Measurements from ENCODE around the gene CCDC6. TPM values are rescaled to one million over a fixed set of nuclear protein-coding genes. Genes with fewer than 3 reads are reported as not detected.
"Not testable (repeated sequence)": the region's sequence is repeated elsewhere in the genome, so short reads cannot be mapped to it uniquely, and the experiment has no call there.

CCDC6 gene
- total RNA-seq, 1 donor from 2014 or later: 28.1 TPM

GRCh38 chr10:59934701-59935100 lies 28.3 kb upstream of the CCDC6 start:
- H3K36me3 Mint-ChIP-seq (ENCODE audit: unreplicated experiment): no peaks in the 10 kb centered on the region
- H3K27ac Mint-ChIP-seq (ENCODE audit: unreplicated experiment): no peak overlapping the region
- H3K27me3 Mint-ChIP-seq (ENCODE audit: unreplicated experiment): no peaks in the 10 kb centered on the region
- DNase-seq: no peak
- peaks cover 1% of the 10 kb centered on the region for H3K9me3 Mint-ChIP-seq (ENCODE audit: unreplicated experiment)
- TF ChIP-seq CTCF (IDR thresholded peaks at IDR 0.05; ENCODE audit: partially characterized antibody, unreplicated experiment): no peak
- H3K4me3 Mint-ChIP-seq (ENCODE audit: unreplicated experiment): no peak overlapping the region
- no peaks in the 10 kb centered on the region for H3K4me1 Mint-ChIP-seq (ENCODE audit: low read depth, unreplicated experiment)

DNA sequence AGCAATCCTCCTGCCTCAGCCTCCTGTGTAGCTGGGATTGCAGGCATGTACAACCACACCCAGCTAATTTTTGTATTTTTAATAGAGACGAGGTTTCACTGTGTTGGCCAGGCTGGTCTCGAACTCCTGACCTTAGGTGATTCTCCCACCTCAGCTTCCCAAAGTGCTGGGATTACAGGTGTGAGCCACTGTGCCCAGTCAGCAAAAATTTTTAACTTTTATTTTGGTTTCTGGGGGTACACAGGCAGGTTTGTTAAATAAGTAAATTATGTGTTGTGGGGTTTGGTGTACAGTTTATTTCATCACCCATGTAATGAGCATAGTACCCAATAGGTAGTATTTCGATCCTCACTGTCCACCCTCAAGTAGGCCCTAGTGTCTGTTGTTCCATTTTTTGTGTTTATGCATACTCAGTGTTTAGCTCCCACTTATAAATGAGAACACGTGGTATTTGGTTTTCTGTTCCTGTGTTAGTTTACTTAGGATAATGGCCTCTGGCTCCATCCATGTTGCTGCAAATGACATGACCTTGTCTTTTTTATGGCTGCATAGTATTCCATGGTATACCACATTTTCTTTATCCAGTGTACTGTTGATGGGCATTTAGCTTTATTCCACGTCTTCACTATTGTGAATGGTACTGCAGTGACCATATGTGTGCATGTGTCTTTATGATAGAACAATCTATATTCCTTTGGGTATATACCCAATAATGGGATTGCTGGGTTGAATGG lies 24.6 kb upstream of the CCDC6 start:
- H3K36me3 Mint-ChIP-seq (ENCODE audit: unreplicated experiment); H3K4me1 Mint-ChIP-seq (ENCODE audit: low read depth, unreplicated experiment); H3K4me3 Mint-ChIP-seq (ENCODE audit: unreplicated experiment); H3K9me3 Mint-ChIP-seq (ENCODE audit: unreplicated experiment); DNase-seq; H3K27ac Mint-ChIP-seq (ENCODE audit: unreplicated experiment); H3K27me3 Mint-ChIP-seq (ENCODE audit: unreplicated experiment): not testable (repeated sequence)

GRCh38 chr10:59926086-59926485 lies 19.7 kb upstream of the CCDC6 start:
- DNase-seq: no peak
- Mint-ChIP-seq H3K4me3 (ENCODE audit: unreplicated experiment) (no peak overlapping the region), H3K4me1 (ENCODE audit: low read depth, unreplicated experiment) (no peaks in the 10 kb centered on the region), H3K36me3 (ENCODE audit: unreplicated experiment) (peaks cover 16% of the 10 kb centered on the region), H3K9me3 (ENCODE audit: unreplicated experiment) (peaks cover 7% of the 10 kb centered on the region), H3K27me3 (ENCODE audit: unreplicated experiment) (no peaks in the 10 kb centered on the region), H3K27ac (ENCODE audit: unreplicated experiment) (no peak overlapping the region)
- TF ChIP-seq CTCF (IDR thresholded peaks at IDR 0.05; ENCODE audit: partially characterized antibody, unreplicated experiment): no peak

GRCh38 chr10:59922907-59923306 lies 16.6 kb upstream of the CCDC6 start:
- DNase-seq: no peak
- no peaks in the 10 kb centered on the region for H3K27me3 Mint-ChIP-seq (ENCODE audit: unreplicated experiment)
- TF ChIP-seq CTCF (IDR thresholded peaks at IDR 0.05; ENCODE audit: partially characterized antibody, unreplicated experiment): no peak
- H3K4me1 Mint-ChIP-seq (ENCODE audit: low read depth, unreplicated experiment): no peaks in the 10 kb centered on the region
- peaks cover 16% of the 10 kb centered on the region for H3K36me3 Mint-ChIP-seq (ENCODE audit: unreplicated experiment)
- peaks cover 7% of the 10 kb centered on the region for H3K9me3 Mint-ChIP-seq (ENCODE audit: unreplicated experiment)
- H3K27ac Mint-ChIP-seq (ENCODE audit: unreplicated experiment): no peak overlapping the region
- H3K4me3 Mint-ChIP-seq (ENCODE audit: unreplicated experiment): no peak overlapping the region

DNA sequence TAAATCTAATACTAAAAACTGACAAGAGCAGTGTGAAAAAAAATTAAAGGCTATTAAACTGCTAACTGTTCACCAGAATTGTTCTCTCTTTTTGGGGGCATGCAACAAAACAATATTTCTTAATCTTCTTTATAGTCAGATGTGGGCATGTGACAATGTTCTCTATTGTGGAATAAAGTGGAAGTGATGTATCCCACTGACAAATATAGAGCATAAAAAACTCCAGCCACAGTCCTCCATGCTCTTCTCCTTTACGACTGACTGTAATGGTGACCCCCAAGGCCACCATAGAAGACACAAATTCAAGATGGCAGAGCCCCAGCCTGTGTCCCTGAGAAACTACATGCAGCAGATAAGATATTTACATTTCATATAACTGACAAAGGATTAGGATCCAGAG lies 11.6 kb upstream of the CCDC6 start:
- TF ChIP-seq CTCF (IDR thresholded peaks at IDR 0.05; ENCODE audit: partially characterized antibody, unreplicated experiment): no peak
- H3K36me3 Mint-ChIP-seq (ENCODE audit: unreplicated experiment): peaks cover 15% of the 10 kb centered on the region
- peaks cover 4% of the 10 kb centered on the region for H3K9me3 Mint-ChIP-seq (ENCODE audit: unreplicated experiment)
- H3K4me1 Mint-ChIP-seq (ENCODE audit: low read depth, unreplicated experiment): no peaks in the 10 kb centered on the region
- H3K27ac Mint-ChIP-seq (ENCODE audit: unreplicated experiment): no peak overlapping the region
- H3K4me3 Mint-ChIP-seq (ENCODE audit: unreplicated experiment): no peak overlapping the region
- DNase-seq: no peak
- H3K27me3 Mint-ChIP-seq (ENCODE audit: unreplicated experiment): no peaks in the 10 kb centered on the region
